Coronary artery (tissue), 2 donors: ENCODE measurements around the gene TDP2.
"Not testable (repeated sequence)": the region's sequence is repeated elsewhere in the genome, so short reads cannot be mapped to it uniquely, and the experiment has no call there.

Source experiments
- DNase-seq: peaks from one replicate; pipeline ENCODE4 v3.0.0-alpha.2; 2017; ENCODE audit warnings: low spot score
- H3K27ac ChIP-seq, 2 donors: fragments of 200-600 bp; sonication (generic); one replicate each; pipeline ENCODE4 v1.5.1; 2016 to 2019
- H3K4me3 ChIP-seq: fragments of 200-600 bp; sonication (generic); 2 replicates; pipeline ENCODE4 v1.5.1; 2016; ENCODE audit warnings: mild to moderate bottlenecking, moderate library complexity
- CTCF ChIP-seq: fragments of 200-600 bp; sonication (generic); IDR thresholded peaks from one replicate; pipeline ENCODE4 v1.5.1; 2019; ENCODE audit warnings: antibody characterized with exemption

TDP2 gene

GRCh38 chr6:24642061-24642460, 24.6 kb downstream of the TDP2 start:
- TF ChIP-seq CTCF = no peak
- no peak overlapping the region for H3K4me3 ChIP-seq
- DNase-seq = no peak
- H3K27ac ChIP-seq = no peak overlapping the region

DNA sequence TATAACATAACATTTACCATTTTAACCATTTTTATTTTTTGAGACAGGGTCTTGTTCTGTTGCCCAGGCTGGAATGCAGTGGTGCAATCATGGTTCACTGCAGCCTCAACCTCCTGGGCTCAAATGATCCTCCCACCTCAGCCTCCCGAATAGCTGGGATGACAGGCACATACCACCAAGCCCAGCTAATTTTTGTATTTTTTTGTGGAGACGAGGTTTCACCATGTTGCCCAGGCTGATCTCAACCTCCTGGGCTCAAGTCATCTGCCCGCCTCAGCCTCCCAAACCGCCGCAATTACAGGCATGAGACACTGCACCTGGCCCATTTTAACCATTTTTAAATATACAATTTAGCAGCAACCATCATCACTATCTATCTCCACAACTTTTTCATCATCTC, 26.1 kb downstream of the TDP2 start:
- not testable (repeated sequence) for DNase-seq, H3K4me3 ChIP-seq, H3K27ac ChIP-seq

DNA sequence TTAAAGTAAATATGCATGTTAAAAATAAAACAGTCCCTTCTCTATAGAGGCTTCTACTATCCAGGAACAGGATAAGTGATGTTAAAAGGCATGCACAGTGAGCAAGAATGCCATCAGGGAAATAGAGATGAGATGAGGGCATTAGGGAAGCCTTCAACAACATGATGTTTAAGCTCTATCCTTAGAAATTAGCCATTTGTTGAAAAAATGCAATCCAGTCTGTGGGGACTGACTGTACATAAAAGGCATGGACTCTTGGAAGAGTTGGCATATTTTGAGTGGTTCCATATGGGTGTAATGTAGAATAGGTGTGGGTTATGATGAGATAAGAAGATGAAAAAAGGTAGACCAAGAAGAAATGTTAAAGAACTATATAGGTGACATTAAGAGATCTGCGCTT, 26.5 kb downstream of the TDP2 start:
- DNase-seq = no peak
- no peak for TF ChIP-seq CTCF
- H3K27ac ChIP-seq = no peak overlapping the region
- H3K4me3 ChIP-seq = no peak overlapping the region

DNA sequence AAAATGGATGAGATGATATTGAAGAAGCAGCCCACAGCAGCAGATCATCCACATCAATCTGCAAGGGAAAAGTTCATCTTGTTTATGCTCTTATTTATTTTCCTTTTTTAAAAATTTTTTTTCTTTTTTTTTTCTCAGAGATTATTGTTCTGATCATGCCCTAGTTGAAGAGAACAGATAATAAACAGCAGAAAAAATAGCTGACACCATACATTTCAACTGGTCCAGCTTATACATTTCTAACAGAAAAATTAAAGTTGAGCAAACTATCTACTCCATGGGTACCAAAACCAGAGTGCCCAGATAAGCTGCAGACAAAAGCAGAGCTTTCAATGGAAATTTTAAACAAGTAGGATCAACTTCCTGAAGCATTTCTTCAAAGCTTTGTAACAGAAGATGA, 30.0 kb downstream of the TDP2 start:
- Histone ChIP-seq H3K4me3 (no peak overlapping the region), H3K27ac (no peak overlapping the region)
- DNase-seq = no peak
- no peak for TF ChIP-seq CTCF

GRCh38 chr6:24632573-24632972, 34.1 kb downstream of the TDP2 start:
- no peak overlapping the region for H3K27ac ChIP-seq
- no peak for TF ChIP-seq CTCF
- no peak overlapping the region for H3K4me3 ChIP-seq
- no peak for DNase-seq

DNA sequence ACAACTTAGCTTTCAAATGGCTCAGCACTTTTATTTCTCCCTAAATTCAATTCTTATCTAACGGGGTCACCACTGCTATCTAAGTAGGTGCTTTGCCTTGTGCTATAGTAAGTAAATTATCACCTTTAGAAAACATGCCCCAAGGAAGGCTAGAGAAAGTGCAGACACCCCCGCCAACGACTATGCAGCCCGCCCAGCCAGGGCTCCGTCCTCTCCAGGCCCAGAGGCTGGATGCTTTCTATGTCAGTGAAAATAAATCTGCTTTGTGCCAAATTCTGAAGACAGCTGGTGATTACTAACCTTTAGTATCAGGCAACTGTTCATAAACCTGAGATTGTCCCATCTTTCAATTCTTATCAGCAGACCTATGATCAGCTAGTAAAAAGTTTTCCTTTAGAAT, 35.0 kb downstream of the TDP2 start:
- TF ChIP-seq CTCF = no peak
- Histone ChIP-seq H3K4me3 (no peak overlapping the region), H3K27ac (no peak overlapping the region)
- no peak for DNase-seq

GRCh38 chr6:24630856-24631505, 35.7 kb downstream of the TDP2 start:
- H3K4me3 ChIP-seq = no peak overlapping the region
- H3K27ac ChIP-seq = no peak overlapping the region
- no peak for DNase-seq
- no peak for TF ChIP-seq CTCF
